NCI-H2107 (cell line): ENCODE data around the gene LHFPL2.

ENCODE experiments used
- DNase-seq: peaks from one replicate; lab custom pipeline; 2025; lab: John Stamatoyannopoulos, UW

Gene LHFPL2

DNA sequence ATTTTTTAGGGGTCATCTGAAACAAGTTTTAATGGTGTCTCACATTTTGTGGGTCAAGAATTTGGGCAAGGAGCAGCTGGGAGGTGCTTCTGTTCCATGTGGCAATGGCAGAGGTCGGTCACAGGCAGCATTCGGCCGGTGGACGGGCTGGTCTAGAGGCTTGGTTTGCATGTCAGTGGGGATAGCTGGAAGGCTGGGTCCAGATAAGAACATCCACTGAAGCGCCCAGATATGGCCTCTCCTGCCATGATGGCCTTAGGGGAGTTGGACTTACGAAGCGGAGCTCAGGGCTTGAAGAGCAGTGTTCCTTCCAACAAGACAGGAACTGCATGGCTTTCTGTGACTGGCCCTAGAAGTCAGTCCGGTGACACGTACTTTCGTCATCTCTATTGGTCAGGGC lies 30.3 kb downstream of the LHFPL2 start:
- DNase-seq, result no peak

DNA sequence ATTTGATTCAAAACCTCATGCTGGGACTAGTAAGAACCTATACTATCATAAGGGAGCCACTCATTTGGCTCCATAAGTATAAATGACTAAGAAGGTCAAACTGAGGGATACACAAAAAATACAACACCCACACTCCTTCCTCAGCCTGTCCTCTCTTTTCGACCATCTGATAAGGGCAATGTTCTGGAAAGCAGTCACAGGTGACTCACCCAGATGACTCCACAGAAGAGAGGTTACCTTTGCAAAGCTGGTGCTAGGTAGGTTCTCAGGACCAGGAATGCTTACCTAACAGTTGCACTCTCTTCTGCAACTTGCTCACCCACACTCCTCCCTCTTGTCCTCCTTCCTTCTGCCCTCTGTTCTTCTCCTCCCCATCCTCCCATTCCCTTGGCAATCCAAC lies 32.9 kb downstream of the LHFPL2 start:
- DNase-seq, result no peak

GRCh38 chr5:78614816-78615215 lies 33.8 kb downstream of the LHFPL2 start:
- no peak for DNase-seq

DNA sequence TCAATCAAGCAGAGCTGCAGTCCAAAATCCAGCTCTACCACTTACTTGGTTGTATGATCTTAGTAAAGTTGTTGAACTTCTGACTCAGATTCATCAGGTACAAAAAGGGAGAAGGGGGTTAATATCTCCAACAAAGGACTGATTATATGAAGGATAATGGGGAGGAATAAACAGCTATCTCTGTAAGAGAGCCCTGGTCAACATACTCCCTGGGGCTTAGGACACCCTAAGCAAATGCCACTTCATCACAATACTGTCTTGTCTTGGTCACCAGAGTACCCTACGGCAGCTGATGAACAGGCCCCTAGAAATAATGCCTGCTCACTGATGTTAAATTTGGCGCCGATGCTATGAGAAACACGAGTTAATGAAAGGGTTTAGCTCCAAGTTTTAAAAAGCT lies 34.8 kb downstream of the LHFPL2 start:
- no peak for DNase-seq

GRCh38 chr5:78613151-78613533 lies 35.4 kb downstream of the LHFPL2 start:
- no peak for DNase-seq

DNA sequence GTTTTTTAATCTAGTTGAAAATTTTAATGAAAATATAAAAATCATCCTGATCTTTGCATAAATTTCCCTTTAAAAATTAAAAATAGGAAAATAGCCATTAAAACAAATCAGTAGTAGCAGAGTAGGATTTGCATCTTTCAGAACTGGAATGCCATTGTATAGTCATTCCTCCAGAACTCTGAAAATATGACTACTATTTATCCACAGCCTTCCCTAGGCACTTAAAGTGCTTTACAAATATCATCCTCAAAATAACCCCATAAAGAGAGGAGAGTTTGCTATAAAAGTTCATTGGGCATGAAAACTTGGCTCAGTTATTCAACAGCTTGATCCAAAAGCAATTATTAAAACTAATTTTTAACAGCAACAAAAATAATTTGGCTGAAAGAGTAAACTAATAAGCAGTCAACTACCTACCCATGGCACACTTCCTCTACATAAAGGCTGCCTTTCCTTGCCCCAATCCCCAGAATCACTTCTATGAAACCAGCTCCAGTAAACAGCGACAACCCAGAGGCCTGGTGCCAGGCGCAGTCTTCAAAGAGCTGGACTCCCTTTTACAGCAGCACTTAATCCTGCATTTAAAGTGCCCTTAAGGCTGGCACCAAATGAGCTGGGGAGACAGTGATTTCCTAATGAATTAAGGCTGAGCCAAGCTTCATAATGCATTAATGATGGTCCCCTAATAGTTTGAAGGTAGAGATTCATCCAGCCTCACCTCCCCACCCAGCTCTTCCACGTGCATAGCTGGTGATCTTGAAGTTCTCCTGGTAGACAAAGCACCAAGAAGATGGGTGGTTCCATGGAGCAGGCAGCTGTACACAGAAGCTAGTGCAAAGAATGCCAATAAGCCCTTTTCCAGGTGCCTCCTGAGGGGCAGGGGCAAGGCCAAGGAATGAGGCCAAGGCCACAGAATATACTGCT lies 36.1 kb downstream of the LHFPL2 start:
- DNase-seq, result no peak

GRCh38 chr5:78611126-78611605 lies 37.4 kb downstream of the LHFPL2 start:
- no peak for DNase-seq

GRCh38 chr5:78610636-78611035 lies 37.9 kb downstream of the LHFPL2 start:
- no peak for DNase-seq

GRCh38 chr5:78610163-78610583 lies 38.4 kb downstream of the LHFPL2 start:
- no peak for DNase-seq

GRCh38 chr5:78607864-78608263 lies 40.7 kb downstream of the LHFPL2 start:
- no peak for DNase-seq

GRCh38 chr5:78606241-78606640 lies 42.3 kb downstream of the LHFPL2 start:
- DNase-seq, result no peak

DNA sequence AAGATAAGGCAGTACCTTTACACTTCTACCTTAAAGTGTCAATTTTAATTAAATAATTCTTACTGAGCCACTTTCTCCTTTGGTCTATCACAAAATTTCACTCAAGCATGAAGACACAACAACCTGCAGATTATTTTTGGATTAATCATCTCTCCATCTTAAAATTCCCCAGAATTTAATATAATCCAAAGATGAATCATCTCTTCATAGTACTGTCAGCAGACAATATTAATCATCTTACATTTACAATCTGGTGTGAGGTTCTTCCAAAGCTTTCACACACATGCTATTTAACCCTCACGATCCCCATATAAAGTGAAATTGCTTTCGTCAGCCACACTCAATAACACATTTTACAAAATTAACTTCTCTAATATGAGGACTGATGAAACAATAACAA lies 43.0 kb downstream of the LHFPL2 start:
- DNase-seq, result no peak

- DNase-seq, result no peak
Observed at GRCh38 chr5:78604689-78605285, 43.8 kb downstream of the LHFPL2 start.

DNA sequence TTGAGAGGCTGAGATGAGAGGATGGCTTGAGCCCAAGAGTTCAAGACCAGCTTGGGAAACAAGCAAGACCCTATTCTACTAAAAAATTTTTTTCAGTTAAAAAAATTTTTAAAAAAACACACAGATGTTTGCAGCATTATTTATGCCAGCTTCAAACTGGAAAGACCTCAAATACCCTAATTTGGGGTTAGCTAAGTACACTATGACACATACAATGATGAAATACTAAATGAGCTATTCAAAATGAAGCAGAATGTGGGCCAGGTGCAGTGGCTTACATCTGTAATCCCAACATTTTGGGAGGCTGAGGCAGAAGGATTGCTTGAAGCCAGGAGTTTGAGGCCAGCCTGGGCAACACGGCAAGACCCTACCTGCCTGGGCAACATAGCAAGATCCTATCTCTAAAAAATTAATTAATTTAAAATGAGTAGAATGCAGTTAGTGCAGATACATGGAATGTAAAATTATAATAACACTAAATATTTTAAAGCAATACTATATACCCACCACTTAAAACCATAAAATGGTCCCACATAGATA lies 44.9 kb downstream of the LHFPL2 start:
- no peak for DNase-seq

- no peak for DNase-seq
Observed at GRCh38 chr5:78602400-78602799, 46.2 kb downstream of the LHFPL2 start.

GRCh38 chr5:78601559-78602314 lies 46.8 kb downstream of the LHFPL2 start:
- no peak for DNase-seq

GRCh38 chr5:78600687-78601414 lies 47.7 kb downstream of the LHFPL2 start:
- DNase-seq, result no peak

DNA sequence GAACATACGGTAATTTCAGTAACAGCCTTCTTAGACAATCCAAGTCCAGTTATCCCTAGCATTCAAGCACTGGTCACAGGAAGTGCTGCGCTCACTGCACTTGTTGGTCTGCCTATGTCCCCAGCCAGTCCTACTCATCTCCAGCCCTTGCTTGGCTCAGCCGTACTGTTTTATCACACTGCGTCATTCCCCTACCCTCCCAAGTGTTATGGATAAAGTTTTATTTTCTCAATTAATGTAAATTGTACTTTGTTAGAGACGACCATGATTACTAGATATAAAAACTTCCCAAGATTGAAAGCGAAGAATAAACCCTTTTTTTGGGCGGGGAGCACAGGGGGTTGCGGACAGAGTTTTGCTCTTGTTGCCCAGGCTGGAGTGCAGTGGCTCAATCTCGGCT lies 49.6 kb downstream of the LHFPL2 start:
- DNase-seq, result no peak

GRCh38 chr5:78597974-78598371 lies 50.6 kb downstream of the LHFPL2 start:
- DNase-seq, result no peak

- DNase-seq, result no peak
Observed at GRCh38 chr5:78597068-78597973, 51.3 kb downstream of the LHFPL2 start.
